SJSA1 (cell line): ENCODE measurements around the gene C20orf96. TPM values are rescaled to one million over a fixed set of nuclear protein-coding genes. Genes with fewer than 3 reads are reported as not detected.
"Not testable (repeated sequence)": the region's sequence is repeated elsewhere in the genome, so short reads cannot be mapped to it uniquely, and the experiment has no call there.

Experiments
- DNase-seq, 2 experiments: peaks; one replicate each; pipeline ENCODE4 v3.0.0-alpha.2; 2015 to 2020; ENCODE audit warnings: low spot score in 2 of 2, low read depth in 1 of 2
- H3K27ac ChIP-seq: fragments of 250-450 bp; sonication (Bioruptor Pico); 2 replicates; pipeline ENCODE4 v1.5.1; 2020; ENCODE audit warnings: mild to moderate bottlenecking, moderate library complexity
- H3K27me3 ChIP-seq: fragments of 250-450 bp; sonication (Bioruptor Pico); replicated peaks from 2 replicates; pipeline ENCODE4 v1.5.1; 2020; ENCODE audit warnings: mild to moderate bottlenecking, moderate library complexity
- H3K36me3 ChIP-seq: fragments of 250-450 bp; sonication (Bioruptor Pico); 2 replicates; pipeline ENCODE4 v1.5.1; 2020; ENCODE audit warnings: mild to moderate bottlenecking
- H3K4me1 ChIP-seq: fragments of 250-450 bp; sonication (Bioruptor Pico); replicated peaks from 2 replicates; pipeline ENCODE4 v1.6.1; 2021; ENCODE audit warnings: mild to moderate bottlenecking
- H3K4me3 ChIP-seq: fragments of 250-450 bp; sonication (Bioruptor Pico); 2 replicates; pipeline ENCODE4 v1.5.1; 2020; ENCODE audit warnings: mild to moderate bottlenecking
- H3K9me3 ChIP-seq: fragments of 250-450 bp; sonication (Bioruptor Pico); replicated peaks from 2 replicates; pipeline ENCODE4 v1.5.1; 2020; ENCODE audit warnings: mild to moderate bottlenecking
- total RNA-seq: library from RNA; depleted of rRNA; stranded (reverse); fragments of >200 nt; shearing (Covaris generic); gene quantifications from 2 replicates; pipeline ENCODE4 v1.2.3, GENCODE V29; 2014; rRNA removed

The C20orf96 gene, protein sequence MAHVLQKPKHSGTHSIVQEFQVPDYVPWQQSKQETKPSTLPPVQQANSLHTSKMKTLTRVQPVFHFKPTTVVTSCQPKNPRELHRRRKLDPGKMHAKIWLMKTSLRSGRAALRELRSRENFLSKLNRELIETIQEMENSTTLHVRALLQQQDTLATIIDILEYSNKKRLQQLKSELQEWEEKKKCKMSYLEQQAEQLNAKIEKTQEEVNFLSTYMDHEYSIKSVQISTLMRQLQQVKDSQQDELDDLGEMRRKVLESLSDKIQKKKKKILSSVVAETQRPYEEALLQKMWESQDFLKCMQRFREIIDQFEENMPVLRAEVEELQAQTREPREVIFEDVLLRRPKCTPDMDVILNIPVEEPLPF
- total RNA-seq: 0.58 and 0.85 TPM in 2 replicates

DNA sequence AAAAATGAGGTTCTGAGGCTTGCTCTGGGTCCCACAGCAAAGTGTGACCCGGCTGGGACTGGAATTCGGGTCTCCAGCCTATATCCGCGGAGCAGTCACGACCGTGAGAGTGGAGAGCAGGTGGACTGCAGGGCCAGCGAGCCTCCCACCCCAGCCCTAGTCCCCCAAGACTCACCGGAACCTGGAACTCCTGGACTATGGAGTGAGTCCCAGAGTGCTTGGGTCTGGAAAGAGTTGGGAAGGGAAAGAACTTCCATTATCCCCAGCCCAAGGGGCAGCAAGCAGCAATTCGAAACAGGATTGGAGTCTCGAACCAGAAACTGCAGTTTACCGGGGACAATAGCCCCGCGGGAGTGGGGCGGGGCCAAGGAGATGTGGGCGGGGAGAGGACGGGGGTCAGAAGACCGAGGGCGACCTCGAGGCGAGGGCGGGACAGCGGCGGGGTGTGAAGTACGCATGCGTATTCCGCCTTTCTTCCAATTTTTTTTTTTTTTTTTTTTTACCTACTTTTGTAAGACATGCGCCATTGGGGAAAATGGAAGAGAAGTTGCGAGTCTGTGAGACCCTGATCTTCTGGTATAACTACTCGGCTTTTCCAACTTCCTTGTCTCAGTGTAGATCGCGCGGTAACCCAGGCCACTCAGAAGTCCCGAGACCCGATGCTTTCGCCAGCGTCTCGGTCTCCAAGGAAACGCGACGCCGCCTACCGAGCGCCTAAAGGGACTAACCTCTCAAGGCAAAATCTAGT, at the start of gene C20orf96:
C20orf96 (minus strand) TSS at position 667 of the 748 bp plus-strand sequence; CDS start at position 527, 140 bp downstream.
- peaks cover 28% of the 10 kb centered on the region for H3K4me1 ChIP-seq
- no peaks in the 10 kb centered on the region for H3K27me3 ChIP-seq
- DNase-seq: peak; percentile 93 to 95

DNA sequence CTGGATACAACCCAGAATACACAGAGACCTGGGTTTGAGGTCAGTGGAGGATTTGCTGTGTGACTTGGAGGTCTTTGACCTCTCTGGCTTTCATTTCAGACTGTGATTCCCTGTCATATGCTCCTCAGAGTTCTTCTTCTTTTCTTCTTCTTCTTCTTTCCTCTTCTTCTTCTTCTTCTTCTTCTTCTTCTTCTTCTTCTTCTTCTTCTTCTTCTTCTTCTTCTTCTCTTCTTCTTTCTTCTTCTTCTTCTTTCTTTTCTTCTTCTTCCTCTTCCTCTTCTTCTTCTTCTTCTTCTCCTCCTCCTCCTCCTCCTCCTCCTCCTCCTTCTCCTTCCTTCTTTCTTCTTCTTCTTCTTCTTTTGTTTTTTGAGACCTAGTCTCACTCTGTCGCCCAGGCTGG, 45.5 kb upstream of the C20orf96 start:
- H3K4me1 ChIP-seq, H3K9me3 ChIP-seq, H3K36me3 ChIP-seq, H3K27me3 ChIP-seq, DNase-seq, H3K4me3 ChIP-seq, H3K27ac ChIP-seq: not testable (repeated sequence)

More for the DNA sequence above, at the start of gene C20orf96:
- Histone ChIP-seq H3K4me3 (peak within 1 kb of the TSS; percentile 51), H3K27ac (peak within 1 kb of the TSS; percentile 82), H3K9me3 (no peaks in the 10 kb centered on the region), H3K36me3 (no peaks in the 10 kb centered on the region)

GRCh38 chr20:334578-334977, 44.0 kb upstream of the C20orf96 start:
- H3K4me3 ChIP-seq: no peak overlapping the region
- H3K27me3 ChIP-seq: no peaks in the 10 kb centered on the region
- H3K27ac ChIP-seq: no peak overlapping the region
- peaks cover 10% of the 10 kb centered on the region for H3K4me1 ChIP-seq
- H3K9me3 ChIP-seq: no peaks in the 10 kb centered on the region
- no peak for DNase-seq
- H3K36me3 ChIP-seq: no peaks in the 10 kb centered on the region

DNA sequence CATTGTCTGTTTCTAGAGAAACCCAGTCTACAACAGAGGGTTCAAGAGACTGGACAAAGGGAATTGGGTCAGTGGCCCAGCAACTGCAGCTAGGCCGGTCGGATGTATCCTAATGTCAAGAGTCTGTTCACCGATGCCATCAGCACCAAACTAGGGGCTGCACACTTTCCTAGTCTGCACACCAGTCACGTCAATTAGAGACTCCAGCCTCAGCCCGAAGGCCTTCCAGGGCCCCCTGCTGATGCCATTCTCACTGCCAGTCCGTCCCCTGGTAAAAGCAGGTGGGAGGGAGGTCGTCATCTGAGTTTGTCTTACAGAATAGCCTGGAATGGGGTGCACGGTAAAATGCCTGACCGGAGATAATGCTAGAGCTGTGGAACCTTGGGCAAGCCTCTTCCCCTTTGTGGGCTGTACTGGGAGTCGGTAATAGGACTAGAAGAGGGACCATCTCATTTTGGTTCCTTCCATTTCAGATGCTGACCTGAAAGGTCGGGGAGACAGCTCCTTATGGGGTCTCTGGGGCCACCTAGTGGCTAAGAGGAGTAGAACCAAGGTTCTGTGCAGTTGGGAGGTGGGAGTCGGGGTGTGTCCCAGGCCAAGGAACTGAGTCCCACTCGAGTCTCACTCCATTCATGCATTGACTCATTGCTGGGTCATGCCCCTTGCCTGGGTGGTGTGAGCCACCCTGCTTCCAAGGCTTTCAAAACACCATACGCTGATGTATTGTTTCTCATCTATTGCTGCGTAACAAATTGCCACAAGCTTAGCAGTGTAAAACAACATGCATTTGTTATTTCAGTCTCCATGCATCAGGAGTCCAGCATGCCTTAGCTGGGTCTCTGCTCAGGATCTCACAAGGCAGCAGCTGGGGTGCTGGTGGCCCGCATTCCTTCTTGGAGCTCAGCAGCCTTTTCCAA, 39.9 kb upstream of the C20orf96 start:
- Histone ChIP-seq H3K27me3 (no peaks in the 10 kb centered on the region), H3K4me1 (peaks cover 31% of the 10 kb centered on the region), H3K4me3 (no peak overlapping the region), H3K36me3 (peaks cover 14% of the 10 kb centered on the region), H3K9me3 (no peaks in the 10 kb centered on the region; the same call in 1 of the 2 replicates), H3K27ac (no peak overlapping the region; the same call in 1 of the 2 replicates)
- DNase-seq: peak; percentile 62 to 77

DNA sequence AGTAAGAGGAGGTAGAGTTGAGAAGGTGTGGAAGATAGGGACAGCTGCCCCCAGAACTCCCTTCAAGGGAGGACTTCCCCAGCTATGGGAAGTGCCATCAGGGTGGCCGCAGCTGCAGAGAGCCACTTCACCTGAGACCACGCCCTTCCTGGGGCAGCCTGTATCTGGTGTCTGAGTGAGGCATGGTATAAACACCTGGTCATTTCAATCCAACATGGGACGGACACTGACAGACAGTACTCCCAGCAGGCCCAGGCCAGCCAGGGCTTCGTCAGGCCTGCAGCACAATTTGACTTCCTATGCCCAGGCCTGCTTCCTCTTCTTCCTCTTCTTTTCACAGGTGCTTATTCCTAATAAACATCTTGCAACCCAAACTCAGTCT, 39.3 kb upstream of the C20orf96 start:
- no peaks in the 10 kb centered on the region; the same call in 1 of the 2 replicates for H3K9me3 ChIP-seq
- H3K27ac ChIP-seq: no peak overlapping the region
- no peak for DNase-seq
- H3K27me3 ChIP-seq: no peaks in the 10 kb centered on the region
- peaks cover 14% of the 10 kb centered on the region for H3K36me3 ChIP-seq
- H3K4me3 ChIP-seq: no peak overlapping the region
- peaks cover 34% of the 10 kb centered on the region for H3K4me1 ChIP-seq

DNA sequence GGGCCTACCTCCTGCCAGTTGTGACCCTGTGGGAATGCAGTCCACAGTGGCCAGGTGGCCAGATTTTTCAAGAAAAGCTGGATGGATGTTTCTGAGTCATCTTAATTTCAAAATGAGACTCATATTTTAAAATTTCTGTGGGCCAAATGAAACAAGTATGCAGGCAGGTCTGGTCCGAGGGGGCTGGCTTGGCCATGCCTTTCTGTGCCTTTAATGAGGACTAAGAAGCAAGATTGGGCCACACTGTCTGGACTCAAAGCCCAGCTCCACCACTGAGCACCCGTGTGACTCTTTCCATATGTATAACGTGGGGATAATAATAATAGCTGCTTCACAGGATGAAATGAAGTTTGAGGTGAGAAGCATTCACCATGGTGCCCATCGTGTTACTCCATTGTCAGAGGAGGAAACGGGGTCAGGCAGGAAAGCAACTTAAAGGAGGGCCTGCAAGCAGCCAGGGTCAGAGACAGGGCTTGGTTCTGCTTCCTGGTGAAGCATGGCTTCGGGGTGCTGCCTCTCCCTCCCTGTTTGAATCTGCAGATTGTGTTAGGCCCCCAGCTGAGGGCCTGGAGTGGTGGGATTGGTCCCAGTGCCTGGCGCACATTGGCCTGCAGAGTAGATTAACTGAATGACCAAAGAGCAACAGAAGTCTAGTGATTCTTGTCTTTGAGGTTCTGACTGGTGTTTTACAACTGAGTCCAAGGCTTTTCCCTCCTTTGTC, 38.6 kb upstream of the C20orf96 start:
- no peak overlapping the region for H3K27ac ChIP-seq
- peaks cover 41% of the 10 kb centered on the region for H3K4me1 ChIP-seq
- no peak for DNase-seq
- H3K27me3 ChIP-seq: no peaks in the 10 kb centered on the region
- H3K9me3 ChIP-seq: no peaks in the 10 kb centered on the region; the same call in 1 of the 2 replicates
- no peak overlapping the region for H3K4me3 ChIP-seq
- peaks cover 14% of the 10 kb centered on the region for H3K36me3 ChIP-seq

DNA sequence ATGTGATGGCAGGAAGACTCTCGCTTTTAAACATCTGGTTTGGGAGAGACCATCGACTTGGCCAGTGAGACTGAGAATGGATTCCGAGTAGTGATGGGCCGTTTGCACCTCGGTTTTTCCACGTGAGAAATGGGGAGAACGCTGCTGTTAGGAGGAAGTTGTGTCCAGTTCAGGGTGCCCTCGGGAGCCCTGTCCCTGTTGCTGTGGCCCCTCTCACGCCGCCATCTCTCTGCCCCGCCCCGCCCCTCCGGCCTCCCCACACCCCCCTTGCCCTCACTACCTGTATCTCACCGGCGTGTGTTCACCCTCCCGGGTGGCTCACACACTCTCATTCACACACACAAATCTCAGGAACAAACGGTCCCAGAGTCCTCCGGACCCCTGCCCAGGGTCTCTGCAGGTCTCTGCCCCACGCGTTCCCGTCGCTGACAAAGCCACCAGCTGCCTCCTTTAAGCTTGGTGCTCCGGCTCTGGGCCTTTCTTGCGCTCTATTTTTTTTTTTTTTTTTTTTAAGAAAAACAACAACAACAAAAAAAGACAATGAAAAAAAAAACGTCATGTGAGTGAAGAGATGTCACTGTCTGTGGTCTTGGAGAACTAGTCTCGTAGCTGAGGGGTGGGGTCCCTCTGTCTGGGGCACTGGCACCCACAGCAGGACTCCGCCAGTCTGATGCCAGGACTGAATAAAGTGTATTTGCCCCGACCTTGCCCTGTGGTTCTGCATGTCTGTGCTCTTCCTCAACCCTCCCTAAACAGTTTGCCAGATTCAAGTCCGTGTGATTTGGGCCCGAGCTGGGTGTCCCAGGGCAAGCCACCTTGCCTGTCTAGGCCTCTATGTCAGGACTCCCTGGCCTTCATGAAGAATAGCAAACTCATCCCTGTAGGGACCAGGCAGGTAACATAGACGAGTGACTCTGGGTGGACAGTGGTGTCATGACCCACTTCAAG, 37.8 kb upstream of the C20orf96 start:
- H3K9me3 ChIP-seq: no peaks in the 10 kb centered on the region; the same call in 1 of the 2 replicates
- H3K4me1 ChIP-seq: peaks cover 44% of the 10 kb centered on the region
- H3K36me3 ChIP-seq: peaks cover 14% of the 10 kb centered on the region
- peak overlapping the region; percentile 83 for H3K4me3 ChIP-seq
- no peaks in the 10 kb centered on the region for H3K27me3 ChIP-seq
- no peak for DNase-seq
- no peak overlapping the region for H3K27ac ChIP-seq

DNA sequence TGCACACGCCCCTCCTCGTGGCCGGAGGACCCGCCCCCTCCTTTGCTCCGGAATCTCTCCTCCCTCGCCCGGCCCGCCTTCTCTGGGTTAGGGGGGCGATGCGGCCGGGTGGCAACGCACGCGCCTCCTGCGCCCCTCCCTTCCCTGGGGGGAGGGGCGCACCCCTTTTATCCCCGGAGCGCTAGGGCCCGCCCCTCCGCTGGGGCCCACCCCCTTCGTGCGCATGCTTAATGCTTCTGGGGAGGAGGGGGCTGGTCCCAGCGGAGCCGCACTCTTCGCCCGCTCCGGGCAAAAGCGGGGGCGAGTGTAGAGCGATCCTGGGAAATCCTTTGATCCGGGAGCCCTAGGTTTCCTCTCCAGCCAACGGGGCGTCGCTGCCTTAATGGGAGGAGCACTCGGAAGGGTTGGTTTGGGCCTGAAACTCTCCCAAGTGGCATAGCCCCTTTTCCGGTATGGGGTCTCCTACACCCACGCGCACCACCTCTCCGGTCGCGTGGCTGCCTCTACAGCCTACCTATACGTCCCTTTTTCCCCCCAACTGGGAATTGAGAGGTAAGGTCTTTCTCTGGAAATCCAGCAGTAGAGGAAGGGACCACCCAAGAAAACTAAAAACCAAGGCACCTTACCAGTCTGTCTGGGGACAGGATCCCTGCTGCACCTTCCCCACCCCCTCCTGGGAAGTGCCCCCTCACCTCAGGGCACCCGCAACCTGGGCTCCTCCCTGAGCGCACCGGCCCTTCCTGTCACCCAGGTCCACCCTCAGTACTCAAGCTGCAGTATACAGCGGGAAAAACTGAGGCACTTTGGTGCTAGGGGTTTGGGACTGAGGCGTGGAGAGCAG, 36.9 kb upstream of the C20orf96 start:
- H3K27me3 ChIP-seq: no peaks in the 10 kb centered on the region
- H3K9me3 ChIP-seq: no peaks in the 10 kb centered on the region; the same call in 1 of the 2 replicates
- peaks cover 14% of the 10 kb centered on the region for H3K36me3 ChIP-seq
- no peak overlapping the region for H3K27ac ChIP-seq
- peaks cover 44% of the 10 kb centered on the region for H3K4me1 ChIP-seq
- DNase-seq: peak; percentile 89 to 90
- peak overlapping the region; percentile 83 for H3K4me3 ChIP-seq

GRCh38 chr20:326645-327185, 36.2 kb upstream of the C20orf96 start:
- DNase-seq: peak in 1 of 2 experiments; percentile 65
- H3K27me3 ChIP-seq: no peaks in the 10 kb centered on the region
- peaks cover 14% of the 10 kb centered on the region for H3K36me3 ChIP-seq
- H3K4me1 ChIP-seq: peaks cover 44% of the 10 kb centered on the region
- no peak overlapping the region for H3K27ac ChIP-seq
- H3K4me3 ChIP-seq: peak overlapping the region; percentile 83
- no peaks in the 10 kb centered on the region; the same call in 1 of the 2 replicates for H3K9me3 ChIP-seq

GRCh38 chr20:325889-326644, 35.5 kb upstream of the C20orf96 start:
- H3K27me3 ChIP-seq: no peaks in the 10 kb centered on the region
- no peaks in the 10 kb centered on the region; the same call in 1 of the 2 replicates for H3K9me3 ChIP-seq
- peaks cover 14% of the 10 kb centered on the region for H3K36me3 ChIP-seq
- H3K27ac ChIP-seq: no peak overlapping the region
- peaks cover 43% of the 10 kb centered on the region for H3K4me1 ChIP-seq
- peak; percentile 63 to 69 for DNase-seq
- peak overlapping the region; percentile 83 for H3K4me3 ChIP-seq
